Astrocyte (in vitro differentiated cells and primary cell): ENCODE measurements around the gene OVCA2.

ENCODE experiments used
- CTCF ChIP-seq: IDR thresholded peaks from 2 replicates; pipeline ENCODE4 v1.5.1; 2011; ENCODE audit warnings: low read depth, mild to moderate bottlenecking, inconsistent platforms, low read length, moderate library complexity; ENCODE audit not compliant: insufficient read depth
- EZH2 ChIP-seq: IDR thresholded peaks from 2 replicates; pipeline ENCODE4 v1.6.1; 2012; ENCODE audit warnings: mild to moderate bottlenecking, low read length, inconsistent platforms; ENCODE audit not compliant: insufficient read depth

DNA sequence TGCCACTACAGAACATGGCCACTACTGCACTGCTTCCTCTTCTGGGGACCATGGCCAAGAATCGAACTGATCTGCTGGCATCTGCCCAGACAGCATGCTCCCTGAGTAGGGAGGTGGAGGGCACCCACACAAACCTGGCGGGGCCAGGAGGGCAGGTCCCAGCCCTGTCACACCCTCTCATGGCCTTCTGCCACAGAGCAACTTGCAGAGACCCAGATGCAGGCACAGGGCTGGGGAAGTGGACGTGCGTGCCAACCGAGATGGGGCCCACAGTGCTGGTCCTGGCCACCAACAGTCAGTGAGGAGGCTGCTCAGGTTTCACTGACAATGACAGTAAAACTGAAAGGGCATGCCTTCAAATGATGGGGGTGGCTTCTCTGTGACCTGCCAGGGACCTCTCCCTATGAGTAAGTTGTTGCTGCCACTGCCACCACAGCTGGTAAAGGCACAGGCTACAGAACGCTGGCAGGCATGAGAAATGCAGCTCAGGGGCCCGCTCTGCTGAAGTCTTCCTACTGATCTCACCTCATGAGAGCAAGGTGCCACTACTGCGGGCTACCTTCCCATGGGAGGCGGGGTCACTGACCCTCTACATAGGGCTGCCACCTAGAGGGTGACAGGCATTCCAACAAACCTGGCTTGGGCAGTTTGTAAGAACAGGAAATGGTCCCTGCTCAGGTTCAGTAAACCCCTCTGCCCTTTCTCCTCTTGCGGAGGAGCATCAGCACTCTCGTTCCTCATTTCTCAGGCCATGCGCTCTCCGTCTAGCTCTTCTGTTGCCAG, 28.6 kb downstream of the OVCA2 start:
- TF ChIP-seq CTCF (no peak), EZH2 (no peak)
